Transverse colon (tissue), 4 donors: Measurements from ENCODE around the gene OCA2. TPM values are rescaled to one million over a fixed set of nuclear protein-coding genes. Genes with fewer than 3 reads are reported as not detected.

Source experiments
- DNase-seq: peaks from one replicate; pipeline ENCODE4 v3.0.0-alpha.2; 2019
- H3K27ac ChIP-seq, 4 donors: fragments of 200-600 bp; sonication (generic); 2 replicates each; pipeline ENCODE4 v1.5.1; 2016 to 2018; ENCODE audit warnings: inconsistent platforms in 4 of 4
- H3K27me3 ChIP-seq: fragments of 200-600 bp; sonication (generic); 2 replicates; pipeline ENCODE4 v1.5.1; 2017; ENCODE audit warnings: inconsistent platforms
- H3K36me3 ChIP-seq, 4 donors: fragments of 200-600 bp; sonication (generic); 2 replicates each; pipeline ENCODE4 v1.5.1; 2017 to 2019; ENCODE audit warnings: inconsistent platforms in 4 of 4
- H3K4me1 ChIP-seq, 4 donors: fragments of 200-600 bp; sonication (generic); 2 replicates each; pipeline ENCODE4 v1.5.1; 2017 to 2020; ENCODE audit warnings: inconsistent platforms in 4 of 4
- H3K4me3 ChIP-seq, 4 donors: fragments of 200-600 bp; sonication (generic); 1 replicate in 1 of 4; 2 replicates in 3 of 4; pipeline versions ENCODE4 v1.5.1 to v1.6.1; 2017 to 2019; ENCODE audit warnings: inconsistent platforms in 4 of 4
- H3K9me3 ChIP-seq, 2 donors: fragments of 200-600 bp; sonication (generic); 2 replicates each; pipeline ENCODE4 v1.5.1; 2017 to 2019; ENCODE audit warnings: inconsistent platforms in 2 of 2
- CTCF ChIP-seq, 5 experiments: fragments of 200-600 bp in 3 of 5; fragments of 450-650 bp in 2 of 5; sonication (generic) in 3 of 5; IDR thresholded peaks; 1 replicate in 2 of 5; 2 replicates in 3 of 5; pipeline ENCODE4 v1.5.1; 2016 to 2017; ENCODE audit warnings: antibody characterized with exemption in 5 of 5, inconsistent platforms in 3 of 5, mild to moderate bottlenecking in 2 of 5, moderate library complexity in 1 of 5
- EP300 ChIP-seq: sonication (generic); formaldehyde crosslinking; IDR thresholded peaks from one replicate; pipeline ENCODE4 v1.6.1; 2017; ENCODE audit warnings: antibody characterized with exemption, low read depth
- POLR2A ChIP-seq: fragments of 450-650 bp; IDR thresholded peaks from one replicate; pipeline ENCODE4 v1.6.1; 2016; ENCODE audit warnings: antibody characterized with exemption, mild to moderate bottlenecking, moderate library complexity
- POLR2AphosphoS5 ChIP-seq, 3 donors: sonication (generic); formaldehyde crosslinking; IDR thresholded peaks; one replicate each; pipeline ENCODE4 v1.6.1; 2016; ENCODE audit warnings: antibody characterized with exemption in 3 of 3
- WGBS, 2 donors: methylation state at CpG; one replicate each; pipeline ENCODE4 v1.1.5; 2018; ENCODE audit warnings: low coverage in 1 of 2; 5-methylcytosine and 5-hydroxymethylcytosine counted together
- in situ Hi-C, 4 donors: fragments of 200-750 bp; cut with MboI; loops; one replicate each; pipeline versions ENCODE4 v1.15.0 to v1.15.1; 2017; ENCODE audit warnings: low sequenced_read_pairs in 3 of 4, low pct_ligation_motif_present in 1 of 4, low pct_unique_long_range_greater_than_20kb in 1 of 4
- intact Hi-C: fragments of 100-400 bp; cut with DNase I; formaldehyde crosslinking; loops from one replicate; pipeline ENCODE4 v1.15.1; 2023; ENCODE audit warnings: low total_unique reads
- total RNA-seq, 4 donors: library from RNA; depleted of rRNA; stranded (reverse); fragments of >200 nt; gene quantifications; one replicate each; pipeline ENCODE4 v1.1.0, GENCODE V29; 2016

Gene OCA2
- total RNA-seq, 4 donors from 2014 or later: 1.4 to 1.9 TPM; not detected in 2

GRCh38 chr15:28133281-28133680 lies 34.2 kb upstream of the OCA2 start:
- in situ Hi-C loops: no loop called here
- TF ChIP-seq CTCF (IDR thresholded peaks at IDR 0.05) (no peak), POLR2AphosphoS5 (IDR thresholded peaks at IDR 0.05) (no peak), EP300 (no peak), POLR2A (no peak)
- Histone ChIP-seq H3K9me3 (no peaks in the 10 kb centered on the region), H3K27me3 (no peaks in the 10 kb centered on the region), H3K36me3 (peaks cover 0 to 20% (median 5%) of the 10 kb centered on the region in 4 donors), H3K4me3 (no peak overlapping the region), H3K4me1 (no peaks in the 10 kb centered on the region), H3K27ac (no peak overlapping the region)
- no peak for DNase-seq
- intact Hi-C loops: no loop called here

GRCh38 chr15:28132524-28133275 lies 33.6 kb upstream of the OCA2 start:
- intact Hi-C loops (no loop called here), in situ Hi-C loops (no loop called here)
- H3K9me3 ChIP-seq: no peaks in the 10 kb centered on the region
- TF ChIP-seq CTCF (IDR thresholded peaks at IDR 0.05) (no peak), POLR2AphosphoS5 (IDR thresholded peaks at IDR 0.05) (no peak), EP300 (no peak), POLR2A (no peak)
- H3K4me1 ChIP-seq: no peaks in the 10 kb centered on the region
- no peak overlapping the region for H3K27ac ChIP-seq
- H3K36me3 ChIP-seq: peaks cover 0 to 20% (median 5%) of the 10 kb centered on the region in 4 donors
- no peak for DNase-seq
- 83 to 87% methylated on average over 4 to 21 of the region's 21 CpGs for WGBS, 2 donors
- H3K4me3 ChIP-seq: no peak overlapping the region
- no peaks in the 10 kb centered on the region for H3K27me3 ChIP-seq

- Histone ChIP-seq H3K27ac (no peak overlapping the region), H3K4me3 (no peak overlapping the region), H3K9me3 (no peaks in the 10 kb centered on the region), H3K27me3 (no peaks in the 10 kb centered on the region), H3K4me1 (no peaks in the 10 kb centered on the region), H3K36me3 (peaks cover 0 to 20% (median 5%) of the 10 kb centered on the region in 4 donors)
- DNase-seq: no peak
- intact Hi-C loops: no loop called here
- in situ Hi-C loops: no loop called here
- no peak for TF ChIP-seq EP300
- TF ChIP-seq POLR2A: no peak
- TF ChIP-seq POLR2AphosphoS5 (IDR thresholded peaks at IDR 0.05): no peak
- TF ChIP-seq CTCF (IDR thresholded peaks at IDR 0.05): no peak
- 87% methylated on average over 13 of the region's 13 CpGs; no CpG with 5 or more reads in 1 of the 2 donors for WGBS, 2 donors
Measured at GRCh38 chr15:28131946-28132345, 32.8 kb upstream of the OCA2 start.

GRCh38 chr15:28131400-28131799 lies 32.3 kb upstream of the OCA2 start:
- H3K27ac ChIP-seq: no peak overlapping the region
- H3K9me3 ChIP-seq: no peaks in the 10 kb centered on the region
- H3K4me1 ChIP-seq: no peaks in the 10 kb centered on the region
- H3K4me3 ChIP-seq: no peak overlapping the region
- no peak for DNase-seq
- intact Hi-C loops: no loop called here
- WGBS, 2 donors: 97% methylated on average over 5 of the region's 13 CpGs; no CpG with 5 or more reads in 1 of the 2 donors
- in situ Hi-C loops: no loop called here
- no peaks in the 10 kb centered on the region for H3K27me3 ChIP-seq
- peaks cover 0 to 20% (median 5%) of the 10 kb centered on the region in 4 donors for H3K36me3 ChIP-seq
- no peak for TF ChIP-seq CTCF (IDR thresholded peaks at IDR 0.05)
- TF ChIP-seq POLR2AphosphoS5 (IDR thresholded peaks at IDR 0.05): no peak
